Left cardiac atrium (tissue), 4 donors: ENCODE data around the gene ZNF175. TPM values are rescaled to one million over a fixed set of nuclear protein-coding genes. Genes with fewer than 3 reads are reported as not detected.

Experiments used
- ATAC-seq, 2 donors: fragments of 200-7000 bp; cut with Tn5 transposase; one replicate each; pipeline ENCODE4 v1.9.1; 2020; ENCODE audit warnings: mild to moderate bottlenecking in 2 of 2, moderate library complexity in 2 of 2
- DNase-seq: peaks from one replicate; pipeline ENCODE4 v3.0.0-alpha.2; 2020
- intact Hi-C, 2 donors: fragments of 100-400 bp; cut with DNase I; formaldehyde crosslinking; loops; one replicate each; pipeline versions ENCODE4 v1.14.1 to v1.15.1; 2022 to 2023
- total RNA-seq, 2 donors: library from RNA; stranded (reverse); fragmentation: NEBNext Ultra II Directional; extraction: Animal tissue kit (Norgen Biotek cat#: 25700); gene quantifications; one replicate each; pipeline ENCODE4 v1.2.1, GENCODE V29; 2021
- donor health status: DM: no; HTN: yes; CAD: no.
- donor health status: DM: no; HTN: yes; CAD: no; lungs with severe emphysema.
- donor health status: DM: yes; HTN: yes; CAD: no.
- donor health status: Dilated cardiomyopathy.

The ZNF175 gene
- total RNA-seq, 2 donors from 2014 or later = 9.6 to 10.8 TPM

GRCh38 chr19:51586103-51586728 lies 15.1 kb downstream of the ZNF175 start:
- ATAC-seq (no peak), DNase-seq (no peak)
- intact Hi-C loops = no loop called here

- intact Hi-C loops = no loop called here
- ATAC-seq (no peak), DNase-seq (no peak)
Observed at GRCh38 chr19:51586799-51587198, 15.7 kb downstream of the ZNF175 start.

GRCh38 chr19:51587264-51588191 lies 16.4 kb downstream of the ZNF175 start:
- no peak for DNase-seq
- intact Hi-C loops = no loop called here
- ATAC-seq = no peak

GRCh38 chr19:51589511-51589910 lies 18.4 kb downstream of the ZNF175 start:
- no peak for DNase-seq
- no peak for ATAC-seq
- intact Hi-C loops = no loop called here

- intact Hi-C loops = loop anchor here in 1 of 2 donors (10.0 kb wide), 1 partner anchor 64 kb away; no protein-coding TSS in a partner anchor
- ATAC-seq (no peak), DNase-seq (no peak)
Observed at GRCh38 chr19:51590441-51590840, 19.4 kb downstream of the ZNF175 start.

- no peak for DNase-seq
- no peak for ATAC-seq
- intact Hi-C loops = loop anchor here in 1 of 2 donors (10.0 kb wide), 1 partner anchor 62 kb away; no protein-coding TSS in a partner anchor
Observed at GRCh38 chr19:51592521-51592920, 21.4 kb downstream of the ZNF175 start.

GRCh38 chr19:51593138-51593890 lies 22.2 kb downstream of the ZNF175 start:
- no peak for DNase-seq
- no peak for ATAC-seq
- intact Hi-C loops = loop anchor here in 1 of 2 donors (10.0 kb wide), 1 partner anchor 61 kb away; no protein-coding TSS in a partner anchor

GRCh38 chr19:51593969-51594773 lies 23.1 kb downstream of the ZNF175 start:
- DNase-seq (peak; percentile 99), ATAC-seq (peak; percentile 99)
- intact Hi-C loops = loop anchor here in 1 of 2 donors (10.0 kb wide), 1 partner anchor 61 kb away; no protein-coding TSS in a partner anchor

- DNase-seq = no peak
- intact Hi-C loops = loop anchor here in 1 of 2 donors (10.0 kb wide), 1 partner anchor 60 kb away; no protein-coding TSS in a partner anchor
- peak; percentile 1 to 16 for ATAC-seq
Observed at GRCh38 chr19:51594774-51595109, 23.7 kb downstream of the ZNF175 start.

GRCh38 chr19:51595190-51596175 lies 24.4 kb downstream of the ZNF175 start:
- ATAC-seq = no peak
- DNase-seq = no peak
- intact Hi-C loops = loop anchor here in 1 of 2 donors (10.0 kb wide), 1 partner anchor 59 kb away; no protein-coding TSS in a partner anchor

- intact Hi-C loops = loop anchor here in 1 of 2 donors (10.0 kb wide), 1 partner anchor 56 kb away; no protein-coding TSS in a partner anchor
- ATAC-seq (no peak), DNase-seq (no peak)
Observed at GRCh38 chr19:51598159-51598915, 27.3 kb downstream of the ZNF175 start.

GRCh38 chr19:51599084-51599483 lies 28.0 kb downstream of the ZNF175 start:
- intact Hi-C loops = loop anchor here in 1 of 2 donors (10.0 kb wide), 1 partner anchor 56 kb away; no protein-coding TSS in a partner anchor

GRCh38 chr19:51600940-51601580 lies 30.0 kb downstream of the ZNF175 start:
- DNase-seq = no peak
- intact Hi-C loops = no loop called here
- ATAC-seq = no peak

More at GRCh38 chr19:51599084-51599483, 28.0 kb downstream of the ZNF175 start:
- DNase-seq (no peak), ATAC-seq (no peak)

- ATAC-seq = no peak
- intact Hi-C loops = no loop called here
- no peak for DNase-seq
Observed at GRCh38 chr19:51602189-51602854, 31.2 kb downstream of the ZNF175 start.

GRCh38 chr19:51607077-51607476 lies 36.0 kb downstream of the ZNF175 start:
- ATAC-seq (no peak), DNase-seq (no peak)
- intact Hi-C loops = no loop called here
